Osteoblast (primary cell): ENCODE data around the gene FBXL5. TPM values are rescaled to one million over a fixed set of nuclear protein-coding genes. Genes with fewer than 3 reads are reported as not detected.

ENCODE experiments used
- DNase-seq: peaks from one replicate; pipeline ENCODE4 v3.0.0; 2011; ENCODE audit warnings: low spot score, mixed read lengths; ENCODE audit not compliant: insufficient read length; ENCODE audit errors: missing footprints
- H2AFZ ChIP-seq: 2 replicates; pipeline ENCODE4 v1.6.0; 2011; ENCODE audit warnings: mild to moderate bottlenecking, low read length
- H3K27ac ChIP-seq: 2 replicates; pipeline ENCODE4 v1.5.1; 2011; ENCODE audit warnings: mild to moderate bottlenecking, low read depth, low read length, moderate library complexity
- H3K27me3 ChIP-seq: 2 replicates; pipeline ENCODE4 v1.6.0; 2012; ENCODE audit warnings: mild to moderate bottlenecking, control low read depth, inconsistent platforms, low read length, moderate library complexity; ENCODE audit not compliant: insufficient read depth
- H3K36me3 ChIP-seq: 2 replicates; pipeline ENCODE4 v1.5.1; 2011; ENCODE audit warnings: mild to moderate bottlenecking, low read length, control low read depth, moderate library complexity; ENCODE audit not compliant: insufficient read depth
- H3K4me1 ChIP-seq: 2 replicates; pipeline ENCODE4 v1.5.1; 2011; ENCODE audit warnings: mild to moderate bottlenecking, low read length, control low read depth, moderate library complexity; ENCODE audit not compliant: insufficient read depth
- H3K4me2 ChIP-seq: 2 replicates; pipeline ENCODE4 v1.6.0; 2011; ENCODE audit warnings: mild to moderate bottlenecking, low read length; ENCODE audit not compliant: insufficient read depth
- H3K4me3 ChIP-seq: fragments of 200-600 bp; sonication (generic); 3 replicates; pipeline ENCODE4 v1.5.1; 2012; ENCODE audit warnings: mild to moderate bottlenecking, low read length, inconsistent platforms; ENCODE audit not compliant: insufficient read depth
- H3K79me2 ChIP-seq: 2 replicates; pipeline ENCODE4 v1.6.0; 2012; ENCODE audit warnings: mild to moderate bottlenecking, low read length, control low read depth, inconsistent platforms; ENCODE audit not compliant: insufficient read depth
- H3K9me3 ChIP-seq: 2 replicates; pipeline ENCODE4 v1.5.1; 2011; ENCODE audit warnings: low read depth, low read length, control low read depth
- H4K20me1 ChIP-seq: 2 replicates; pipeline ENCODE4 v1.6.0; 2012; ENCODE audit warnings: mild to moderate bottlenecking, low read length, control low read depth; ENCODE audit not compliant: insufficient read depth
- CTCF ChIP-seq: IDR thresholded peaks from 2 replicates; pipeline ENCODE4 v1.5.1; 2011; ENCODE audit warnings: mild to moderate bottlenecking, low read depth, low read length, moderate library complexity; ENCODE audit errors: extremely low read depth
- total RNA-seq: library from RNA; depleted of rRNA; stranded (reverse); fragments of >200 nt; gene quantifications from 2 replicates; pipeline ENCODE4 v1.2.3, GENCODE V29; 2012

Gene FBXL5
- total RNA-seq, 1 donor: 108 TPM

- H3K9me3 ChIP-seq: no peaks in the 10 kb centered on the region
- H3K36me3 ChIP-seq: peaks cover 10% of the 10 kb centered on the region
- H3K79me2 ChIP-seq: peaks cover 27% of the 10 kb centered on the region
- no peak overlapping the region for H2AFZ ChIP-seq
- H3K4me1 ChIP-seq: no peaks in the 10 kb centered on the region
- no peak overlapping the region for H3K4me3 ChIP-seq
- H4K20me1 ChIP-seq: no peaks in the 10 kb centered on the region
- no peak overlapping the region for H3K27ac ChIP-seq
- no peak for DNase-seq
- no peak for TF ChIP-seq CTCF
- H3K27me3 ChIP-seq: no peaks in the 10 kb centered on the region
- no peak overlapping the region for H3K4me2 ChIP-seq
Observed at GRCh38 chr4:15667006-15667405, 11.8 kb upstream of the FBXL5 start.

- H2AFZ ChIP-seq: no peak overlapping the region
- TF ChIP-seq CTCF: no peak
- no peaks in the 10 kb centered on the region for H4K20me1 ChIP-seq
- no peak overlapping the region for H3K4me3 ChIP-seq
- peaks cover 10% of the 10 kb centered on the region for H3K36me3 ChIP-seq
- peaks cover 16% of the 10 kb centered on the region for H3K79me2 ChIP-seq
- H3K27me3 ChIP-seq: no peaks in the 10 kb centered on the region
- H3K4me1 ChIP-seq: no peaks in the 10 kb centered on the region
- DNase-seq: peak; percentile 45
- H3K4me2 ChIP-seq: no peak overlapping the region
- H3K9me3 ChIP-seq: no peaks in the 10 kb centered on the region
- H3K27ac ChIP-seq: no peak overlapping the region
Observed at GRCh38 chr4:15665753-15666365, 10.7 kb upstream of the FBXL5 start.

GRCh38 chr4:15659768-15660570 is 4.8 kb upstream of the FBXL5 start:
- DNase-seq: no peak
- H3K9me3 ChIP-seq: no peaks in the 10 kb centered on the region
- no peak overlapping the region for H2AFZ ChIP-seq

More at GRCh38 chr4:15659768-15660570, 4.8 kb upstream of the FBXL5 start:
- no peak overlapping the region for H3K4me3 ChIP-seq
- peaks cover 2% of the 10 kb centered on the region for H3K79me2 ChIP-seq
- no peak for TF ChIP-seq CTCF
- H3K4me2 ChIP-seq: no peak overlapping the region
- H3K27me3 ChIP-seq: no peaks in the 10 kb centered on the region
- H4K20me1 ChIP-seq: no peaks in the 10 kb centered on the region
- H3K27ac ChIP-seq: peak overlapping the region; percentile 12
- H3K4me1 ChIP-seq: peaks cover 20% of the 10 kb centered on the region
- no peaks in the 10 kb centered on the region for H3K36me3 ChIP-seq
